Kidney tubule cell (primary cell): Measurements from ENCODE around the gene GPR89A.
A peak's percentile ranks its signal among the peaks of the same experiment; 100 is the strongest.
"Not testable (repeated sequence)": the region's sequence is repeated elsewhere in the genome, so short reads cannot be mapped to it uniquely, and the experiment has no call there.

Source experiments
- DNase-seq: peaks from one replicate; pipeline ENCODE4 v3.0.0-alpha.2; 2018; ENCODE audit warnings: low spot score

Gene GPR89A

DNA sequence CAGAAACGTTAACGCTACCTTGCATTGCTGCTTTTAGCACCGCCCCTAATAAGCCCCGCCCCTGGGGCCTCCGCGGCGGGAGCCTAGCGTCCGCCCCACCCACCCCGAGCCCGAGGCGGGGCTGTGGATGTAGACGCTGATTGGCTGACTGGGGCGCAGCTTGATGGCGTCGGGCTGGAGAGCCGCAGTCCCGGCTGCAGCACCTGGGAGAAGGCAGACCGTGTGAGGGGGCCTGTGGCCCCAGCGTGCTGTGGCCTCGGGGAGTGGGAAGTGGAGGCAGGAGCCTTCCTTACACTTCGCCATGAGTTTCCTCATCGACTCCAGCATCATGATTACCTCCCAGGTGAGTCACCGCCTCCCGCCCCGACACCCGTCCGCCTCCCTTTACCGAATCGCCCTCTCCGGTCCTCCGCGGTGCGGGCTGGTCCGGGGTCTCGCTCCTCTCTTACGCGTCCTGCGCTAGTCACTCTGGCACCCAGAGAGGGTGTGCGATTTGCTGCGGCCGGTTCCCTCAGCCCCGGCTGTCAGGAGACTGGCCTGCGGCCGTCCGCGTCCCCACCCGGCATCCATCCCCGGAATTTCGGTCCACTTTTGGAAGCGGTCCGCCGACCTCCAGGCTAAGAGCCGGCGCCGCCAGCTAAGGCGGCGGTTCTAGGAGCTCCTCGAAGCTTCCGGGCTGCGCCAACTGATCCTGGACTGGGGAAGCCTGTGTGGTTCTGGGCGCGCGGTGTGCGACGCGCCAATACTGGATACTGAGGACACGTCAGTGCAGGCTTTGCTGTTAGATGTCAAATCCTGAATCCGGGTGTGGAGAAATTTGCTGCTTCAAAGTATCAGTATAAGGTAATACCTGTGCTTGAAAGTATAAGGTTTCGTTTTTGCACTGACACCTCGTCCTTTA, at the start of gene GPR89A:
TSS of gene GPR89A (plus strand) at position 156 of the 901 bp plus-strand sequence. CDS start at position 302, 146 bp downstream.
- peak; percentile 93 for DNase-seq

- not testable (repeated sequence) for DNase-seq
Measured at GRCh38 chr1:145586820-145587219, 21.0 kb upstream of the GPR89A start.

DNA sequence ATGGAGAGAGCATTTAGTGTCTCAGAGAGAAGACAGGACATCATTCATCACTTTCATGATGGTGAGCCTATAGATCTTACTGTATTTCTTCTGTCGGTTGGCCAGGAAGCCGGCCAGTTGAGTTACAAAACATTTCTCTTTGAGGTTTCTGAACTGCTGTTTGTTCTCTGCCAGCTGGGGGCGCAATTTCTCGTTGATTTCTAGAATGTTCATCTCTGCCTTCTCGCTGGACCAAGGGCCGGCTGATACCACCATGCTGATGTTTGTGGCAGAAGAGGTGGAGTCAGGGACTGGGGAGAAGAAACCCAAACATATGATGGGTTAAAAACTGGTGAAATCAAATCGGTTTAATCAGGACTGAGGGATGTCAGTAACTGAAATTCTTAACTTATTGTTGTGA, 17.0 kb upstream of the GPR89A start:
- DNase-seq = not testable (repeated sequence)

GRCh38 chr1:145592347-145592746, 15.4 kb upstream of the GPR89A start:
- not testable (repeated sequence) for DNase-seq

DNA sequence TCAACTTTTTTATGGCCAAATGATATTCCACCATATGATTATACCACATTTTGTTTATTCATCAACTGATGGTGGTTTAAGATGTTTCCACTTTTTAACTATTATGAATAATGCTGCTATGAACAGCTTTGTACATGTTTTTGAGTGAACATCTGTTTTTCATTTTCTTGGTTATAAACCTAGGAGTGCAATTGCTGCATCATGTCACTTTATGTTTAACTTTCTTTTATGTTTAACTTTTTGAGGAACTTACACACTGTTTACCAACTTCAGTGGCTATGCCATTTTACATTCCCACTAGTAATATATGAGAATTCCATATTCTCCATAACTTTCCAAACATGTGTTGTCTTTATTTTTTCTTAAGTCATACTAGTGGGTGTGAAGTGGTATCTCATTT, 12.4 kb upstream of the GPR89A start:
- DNase-seq = not testable (repeated sequence)

DNA sequence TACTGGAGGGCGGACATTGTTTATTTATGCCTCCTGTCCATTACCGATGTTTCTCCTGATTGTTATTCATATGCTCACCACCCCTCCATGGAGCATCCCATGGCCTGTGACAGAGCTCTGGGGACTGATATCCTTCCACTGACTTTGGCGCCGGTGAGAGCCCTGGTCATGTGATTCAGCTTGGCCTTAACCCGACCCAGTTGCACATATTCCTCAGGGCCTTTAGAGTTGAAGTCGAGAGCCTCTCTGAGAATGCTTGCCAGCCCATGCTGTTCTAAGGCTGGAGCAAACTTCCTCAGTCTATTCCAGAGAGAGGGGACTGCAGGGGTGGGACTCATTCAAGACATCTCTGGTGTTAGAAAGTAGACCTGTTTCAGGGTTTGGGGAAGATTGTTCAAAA, 11.6 kb upstream of the GPR89A start:
- DNase-seq = not testable (repeated sequence)

DNA sequence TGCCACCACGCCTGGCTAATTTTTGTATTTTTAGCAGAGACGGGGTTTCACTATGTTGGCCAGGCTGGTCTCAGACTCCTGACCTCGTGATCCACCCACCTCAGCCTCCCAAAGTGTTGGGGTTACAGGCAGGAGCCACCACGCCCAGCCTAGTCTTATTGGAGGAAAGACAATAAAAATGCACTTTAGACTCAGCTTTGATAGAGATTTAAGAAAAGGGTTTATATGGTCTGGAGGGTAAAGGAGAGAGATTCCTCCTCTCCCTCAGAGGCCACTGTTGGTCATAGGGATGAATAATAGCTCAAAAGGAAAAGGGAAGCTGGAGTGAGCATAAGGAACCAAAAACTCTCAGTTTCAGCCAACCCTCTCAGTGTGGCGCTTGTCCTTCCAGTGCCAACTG, 8.4 kb upstream of the GPR89A start:
- DNase-seq = not testable (repeated sequence)

DNA sequence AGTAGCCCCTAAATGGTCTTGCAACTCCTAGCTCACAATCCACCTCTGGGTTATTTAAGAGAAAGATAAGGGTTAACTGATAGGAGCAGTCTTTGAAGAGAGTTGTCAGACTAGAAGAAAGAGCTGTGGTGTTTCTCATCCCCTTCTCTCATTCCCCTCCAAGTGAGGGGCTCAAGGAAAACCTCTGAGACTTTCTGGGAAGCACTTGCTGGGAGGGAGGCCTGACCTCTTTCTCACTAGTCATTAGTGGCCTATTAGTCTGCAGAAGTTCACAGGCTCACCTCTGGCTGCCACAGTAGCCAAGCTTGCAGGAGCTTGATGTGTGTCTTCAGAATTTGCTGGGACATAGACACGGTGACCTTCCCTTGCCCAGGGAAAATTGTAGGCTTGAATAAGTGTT, 6.2 kb upstream of the GPR89A start:
- no peak for DNase-seq

GRCh38 chr1:145606840-145607239, 948 bp upstream of the GPR89A start:
- not testable (repeated sequence) for DNase-seq

GRCh38 chr1:145607289-145607688, 499 bp upstream of the GPR89A start:
- not testable (repeated sequence) for DNase-seq

DNA sequence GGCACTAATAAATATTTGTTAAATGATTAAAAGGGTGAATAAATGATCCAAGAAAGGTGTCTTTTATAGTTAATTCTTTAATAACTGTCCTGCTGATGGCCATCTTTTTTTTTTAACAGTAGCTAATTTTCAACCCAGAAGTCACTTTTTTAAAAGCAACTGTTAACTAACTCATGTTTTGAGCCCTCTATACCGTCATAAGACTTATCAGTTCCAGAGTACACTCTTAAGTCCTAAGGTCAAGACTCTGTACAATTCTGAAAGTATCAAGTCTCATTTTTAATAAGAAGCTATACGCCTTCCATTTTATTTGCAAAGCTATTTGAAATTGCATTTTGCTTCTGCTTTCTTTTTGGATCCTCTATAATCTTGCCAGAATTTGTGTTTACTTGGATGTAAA, 3.0 kb downstream of the GPR89A start:
- DNase-seq = not testable (repeated sequence)

DNA sequence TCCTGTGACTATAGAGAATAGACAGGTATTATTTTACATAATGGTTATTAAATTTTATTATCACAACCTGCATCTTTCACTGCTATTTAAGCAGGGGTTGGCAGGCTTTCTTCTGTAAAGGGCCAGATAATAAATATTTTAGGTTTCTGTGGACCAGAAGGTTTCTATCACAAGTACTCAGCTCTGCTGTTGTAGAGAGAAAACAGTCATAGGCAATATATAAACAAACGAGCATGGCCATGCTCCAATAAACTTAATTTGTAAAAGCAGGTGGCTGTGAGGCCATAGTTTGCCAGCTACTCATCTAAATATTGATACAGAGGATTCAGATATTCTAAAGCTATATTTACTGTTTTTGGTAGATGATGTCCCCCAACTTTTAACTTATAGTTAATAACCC, 12.3 kb downstream of the GPR89A start:
- not testable (repeated sequence) for DNase-seq

GRCh38 chr1:145622177-145622576, 14.4 kb downstream of the GPR89A start:
- not testable (repeated sequence) for DNase-seq

DNA sequence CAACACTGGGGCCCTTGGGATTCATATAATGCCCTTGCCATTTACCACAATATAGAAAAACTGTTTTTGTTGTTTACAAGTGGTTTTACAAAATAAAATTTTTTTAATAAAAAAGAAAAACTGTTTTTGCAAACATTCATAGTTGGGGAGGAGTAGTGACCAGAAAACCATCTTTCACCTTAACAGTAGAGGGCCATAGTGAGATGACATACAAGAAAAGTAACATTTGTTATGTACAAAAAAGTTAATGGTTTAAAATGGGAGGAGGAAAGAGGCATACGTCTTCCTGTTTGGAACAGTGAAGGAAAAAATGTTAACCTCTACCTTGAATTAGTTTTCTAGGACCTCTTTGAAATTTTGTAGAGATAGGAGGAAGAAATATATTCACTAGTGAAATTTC, 28.4 kb downstream of the GPR89A start:
- not testable (repeated sequence) for DNase-seq

DNA sequence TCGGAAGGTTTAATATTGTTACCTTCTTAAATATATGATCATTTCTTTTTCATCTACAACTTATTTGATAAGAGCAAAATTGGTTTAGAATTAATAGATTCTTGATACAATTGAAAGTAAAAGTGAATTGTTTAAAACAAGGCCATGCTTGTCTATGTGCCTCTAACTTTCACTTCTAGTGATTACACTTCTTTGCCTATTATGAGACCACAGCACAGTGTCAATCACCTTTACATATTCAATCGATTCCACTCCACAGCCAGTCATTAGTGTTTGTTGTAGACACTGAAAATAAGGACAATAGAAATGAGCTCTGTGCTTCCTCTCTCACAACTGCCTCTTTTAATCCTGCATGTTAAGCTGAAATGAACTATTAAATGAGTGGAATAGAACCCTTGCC, 34.1 kb downstream of the GPR89A start:
- DNase-seq = not testable (repeated sequence)

DNA sequence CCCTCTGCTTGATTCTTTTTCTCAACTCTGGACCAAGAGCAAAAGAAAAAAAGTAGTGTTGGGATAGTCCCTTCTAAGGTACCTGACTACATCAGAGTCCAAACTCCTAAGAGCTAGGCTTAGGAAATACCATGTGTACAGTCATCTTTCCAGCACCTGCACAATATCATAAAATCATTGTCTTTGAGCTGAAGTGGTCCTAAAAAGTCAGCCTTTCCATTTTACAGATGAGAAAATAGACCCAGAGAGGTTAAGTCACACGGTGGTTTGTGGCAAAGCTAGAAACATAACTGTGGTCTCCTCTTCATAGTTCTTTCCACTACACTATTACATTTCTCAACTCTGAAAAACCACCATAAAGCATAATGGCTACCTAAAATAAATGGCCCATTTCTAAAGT, 36.2 kb downstream of the GPR89A start:
- DNase-seq = not testable (repeated sequence)

GRCh38 chr1:145656245-145656943, 48.6 kb downstream of the GPR89A start:
- DNase-seq = peak; percentile 13

DNA sequence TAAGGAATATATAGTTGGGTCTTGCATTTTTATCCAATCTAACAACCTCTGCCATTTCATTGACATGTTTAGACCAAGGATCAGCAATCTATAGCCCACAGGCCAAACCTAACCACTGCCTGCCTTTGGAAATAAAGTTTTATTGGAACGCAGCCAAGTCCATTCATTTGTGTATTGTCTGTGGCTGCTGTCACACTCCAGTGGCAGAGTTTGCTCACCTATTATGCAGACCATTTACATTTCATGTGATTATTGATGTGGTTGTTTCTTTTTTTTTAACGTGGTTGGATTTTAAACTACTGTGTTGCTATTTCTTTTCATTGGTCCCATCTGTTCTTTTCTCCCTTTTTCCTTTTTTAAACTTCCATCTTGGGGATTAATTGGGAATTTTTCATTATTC, 54.7 kb downstream of the GPR89A start:
- peak; percentile 44 for DNase-seq

- DNase-seq = not testable (repeated sequence)
Measured at GRCh38 chr1:145665015-145665414, 57.2 kb downstream of the GPR89A start.

DNA sequence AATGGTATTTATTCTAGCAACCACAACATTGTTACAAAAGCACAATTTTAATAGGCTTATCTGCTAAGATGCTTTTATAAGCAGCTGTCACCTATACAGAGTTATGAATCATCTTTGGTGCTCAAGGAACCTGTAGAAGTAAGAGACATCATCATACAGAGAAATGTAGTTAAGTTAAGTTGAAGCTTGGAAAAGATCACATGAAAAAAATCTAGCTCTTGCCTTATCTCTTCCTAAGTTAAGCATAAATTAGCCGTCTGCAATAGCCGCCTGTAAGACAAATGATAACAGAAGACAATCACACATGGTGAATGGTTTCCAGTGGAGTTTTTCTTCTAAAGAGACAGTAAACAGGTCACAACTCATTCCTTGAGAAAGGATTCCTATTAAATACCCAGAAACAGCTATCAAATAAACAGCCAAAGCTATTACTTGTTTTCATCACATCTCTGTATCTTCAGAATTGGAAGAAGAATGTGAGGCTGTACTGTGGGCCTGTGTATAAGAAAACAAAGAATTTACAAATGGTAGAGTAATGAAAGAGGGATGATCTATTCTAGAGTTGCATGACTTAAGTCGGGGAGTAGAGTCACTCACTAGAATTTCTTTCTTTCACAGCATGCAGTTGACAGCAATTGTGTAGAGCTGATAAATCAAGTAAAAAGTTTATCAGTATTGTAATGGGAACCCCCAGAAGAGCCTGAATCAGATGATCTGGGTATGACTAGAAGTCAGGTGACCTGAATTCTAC, 63.4 kb downstream of the GPR89A start:
- DNase-seq = not testable (repeated sequence)

DNA sequence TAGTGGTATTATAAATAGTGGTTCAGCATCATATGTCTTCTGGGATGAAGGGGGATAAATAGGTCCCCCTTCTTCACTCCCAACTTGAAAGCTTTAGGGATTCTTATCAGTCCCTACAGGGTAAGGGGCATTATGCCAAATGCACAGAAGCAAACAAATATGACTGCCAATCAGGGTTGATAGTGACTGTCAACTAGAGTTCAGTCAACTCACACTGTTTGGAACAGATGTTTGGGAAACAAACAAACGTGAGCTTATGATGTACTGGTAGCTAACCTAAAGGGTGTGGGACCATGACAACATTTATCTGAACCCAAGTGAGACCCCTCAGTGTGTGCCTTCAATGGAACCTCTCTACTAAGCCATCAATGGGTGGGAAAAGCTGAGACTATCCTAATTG, 65.4 kb downstream of the GPR89A start:
- DNase-seq = not testable (repeated sequence)

GRCh38 chr1:145684858-145685257, 77.1 kb downstream of the GPR89A start:
- not testable (repeated sequence) for DNase-seq
